ENCODE data around the gene IDH3B.
"Not testable (repeated sequence)": the region's sequence is repeated elsewhere in the genome, so short reads cannot be mapped to it uniquely, and the experiment has no call there.

IDH3B gene

GRCh38 chr20:2663887-2664719 lies at the start of gene IDH3B:
Gene IDH3B (minus strand): TSS chr20:2664216. CDS start chr20:2664188, 28 bp downstream.
- peak; percentile 76 for DNase-seq

GRCh38 chr20:2713285-2713684 lies 49.3 kb upstream of the IDH3B start:
- DNase-seq: no peak

DNA sequence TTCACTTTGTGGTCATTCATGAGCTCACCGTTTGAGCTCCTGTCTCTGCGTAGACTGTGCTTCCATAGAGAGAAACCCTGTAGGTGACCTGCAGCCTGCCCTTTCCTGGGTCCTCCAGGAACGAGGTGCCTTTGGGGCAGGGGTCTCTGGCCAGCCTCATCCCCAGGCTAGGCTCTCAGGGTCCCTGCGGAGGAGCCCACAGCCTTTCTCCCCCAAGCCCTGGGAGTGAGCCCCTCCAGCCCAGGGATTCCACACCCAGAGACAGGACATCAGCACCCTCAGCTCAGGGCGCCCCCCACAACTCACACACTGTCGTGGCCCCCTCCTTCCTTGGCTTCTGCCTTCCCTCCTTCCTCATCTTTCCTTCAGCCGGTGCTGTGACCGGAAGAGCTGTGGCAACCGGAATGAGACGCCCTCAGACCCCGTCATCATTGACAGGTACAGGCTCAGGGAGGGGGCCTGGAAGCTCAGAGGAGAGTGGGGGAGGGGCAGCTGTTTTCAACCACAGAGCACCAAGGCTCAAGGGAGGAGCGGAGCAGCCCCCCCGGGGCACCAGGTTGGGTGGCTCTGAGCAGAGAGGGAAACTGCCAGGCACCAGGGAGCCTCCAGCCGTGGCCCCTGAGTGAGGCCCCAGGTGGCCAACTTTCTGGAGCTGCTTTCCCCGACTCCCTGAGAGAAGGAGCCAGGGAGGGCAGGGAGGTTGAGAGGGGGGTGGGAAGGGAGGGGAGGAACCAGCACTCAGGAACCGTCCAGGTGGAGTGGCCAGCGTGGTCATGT lies 45.4 kb upstream of the IDH3B start:
- DNase-seq: no peak

DNA sequence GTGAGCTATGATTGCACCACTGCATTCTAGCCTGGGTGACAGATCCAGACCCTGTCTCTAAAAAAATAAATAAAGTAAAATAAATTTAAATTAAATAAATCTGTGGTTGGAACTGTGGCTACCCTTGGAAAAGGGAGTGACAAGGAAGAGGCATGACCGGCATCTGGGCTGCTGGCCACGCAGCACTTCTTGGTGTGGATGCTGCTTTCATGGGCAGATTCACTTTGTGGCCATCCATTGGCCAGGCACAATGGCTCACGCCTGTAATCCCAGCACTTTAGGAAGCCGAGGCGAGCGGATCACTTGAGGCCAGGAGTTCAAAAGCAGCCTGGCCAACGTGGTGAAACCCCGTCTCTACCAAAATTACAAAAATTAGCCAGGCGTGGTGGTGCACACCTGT lies 44.6 kb upstream of the IDH3B start:
- DNase-seq: no peak

- peak; percentile 81 for DNase-seq
These were observed 44.0 kb upstream of the IDH3B start for GRCh38 chr20:2708073-2708415.

- DNase-seq: no peak
These were observed 43.5 kb upstream of the IDH3B start for GRCh38 chr20:2707353-2708072.

DNA sequence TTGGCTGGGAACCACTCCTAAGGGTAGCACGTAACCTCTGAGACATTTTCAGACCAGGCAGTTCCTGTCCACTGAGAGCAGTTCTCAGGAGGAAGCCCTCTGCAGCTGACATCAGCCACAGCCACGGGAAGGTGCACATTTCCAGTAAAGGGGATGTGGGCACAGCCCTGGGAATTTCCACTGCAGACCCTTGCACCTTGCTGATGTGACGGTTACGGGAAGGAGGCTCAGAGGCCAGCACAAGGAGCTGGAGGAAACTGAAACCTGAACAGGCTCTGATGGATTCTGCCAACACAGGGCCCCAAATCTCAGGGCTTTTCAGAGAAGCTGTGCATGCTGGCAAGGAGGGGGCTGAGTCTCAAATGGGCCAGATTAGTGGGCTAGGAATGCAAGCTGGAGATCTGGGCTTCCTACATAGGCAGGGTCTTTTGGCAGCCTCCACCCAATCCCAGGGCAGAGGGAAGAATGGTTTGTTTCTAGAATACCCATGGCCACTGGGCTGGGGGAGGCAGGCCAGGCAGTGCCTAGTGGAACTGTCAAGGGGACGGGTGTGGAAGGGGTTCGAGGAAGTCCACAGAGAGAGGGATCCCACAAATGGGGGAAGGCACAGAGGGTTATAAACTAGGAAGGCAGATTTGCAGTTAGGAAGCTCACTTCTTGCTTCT lies 42.8 kb upstream of the IDH3B start:
- DNase-seq: no peak

DNA sequence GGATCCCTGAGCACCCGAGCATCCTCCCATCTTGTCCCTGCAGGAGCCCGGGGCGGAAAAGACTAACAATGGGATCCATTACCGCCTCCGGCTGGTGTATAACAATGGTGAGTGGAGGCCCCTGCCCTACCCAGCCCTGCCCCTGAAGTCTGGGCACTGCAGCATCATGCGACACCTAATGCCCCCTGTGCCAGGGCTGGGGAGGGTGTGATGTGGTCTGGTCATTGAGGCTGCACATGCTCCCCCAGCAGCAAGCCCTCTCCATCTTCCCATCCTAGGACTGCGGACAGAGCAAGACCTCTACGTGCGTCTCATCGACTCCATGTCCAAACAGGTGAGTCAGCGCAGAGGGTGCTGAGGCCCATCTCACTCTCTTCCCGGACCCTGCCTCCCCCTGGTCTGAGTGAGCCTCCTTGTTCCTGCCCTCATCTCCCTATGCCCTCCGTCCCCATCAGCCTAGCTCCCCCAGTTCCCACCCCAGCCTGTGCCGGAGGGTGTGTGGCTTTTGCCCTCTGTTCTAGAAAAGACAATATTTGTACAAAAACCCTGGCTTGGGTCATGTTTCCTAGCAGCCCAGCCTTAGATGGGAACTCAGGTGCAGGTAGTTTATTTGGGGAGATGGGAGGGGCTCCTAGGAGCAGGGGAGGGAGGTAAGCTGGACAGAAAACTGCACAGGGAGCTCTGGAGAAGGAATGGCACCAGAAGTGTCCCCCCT lies 42.1 kb upstream of the IDH3B start:
- DNase-seq: no peak

DNA sequence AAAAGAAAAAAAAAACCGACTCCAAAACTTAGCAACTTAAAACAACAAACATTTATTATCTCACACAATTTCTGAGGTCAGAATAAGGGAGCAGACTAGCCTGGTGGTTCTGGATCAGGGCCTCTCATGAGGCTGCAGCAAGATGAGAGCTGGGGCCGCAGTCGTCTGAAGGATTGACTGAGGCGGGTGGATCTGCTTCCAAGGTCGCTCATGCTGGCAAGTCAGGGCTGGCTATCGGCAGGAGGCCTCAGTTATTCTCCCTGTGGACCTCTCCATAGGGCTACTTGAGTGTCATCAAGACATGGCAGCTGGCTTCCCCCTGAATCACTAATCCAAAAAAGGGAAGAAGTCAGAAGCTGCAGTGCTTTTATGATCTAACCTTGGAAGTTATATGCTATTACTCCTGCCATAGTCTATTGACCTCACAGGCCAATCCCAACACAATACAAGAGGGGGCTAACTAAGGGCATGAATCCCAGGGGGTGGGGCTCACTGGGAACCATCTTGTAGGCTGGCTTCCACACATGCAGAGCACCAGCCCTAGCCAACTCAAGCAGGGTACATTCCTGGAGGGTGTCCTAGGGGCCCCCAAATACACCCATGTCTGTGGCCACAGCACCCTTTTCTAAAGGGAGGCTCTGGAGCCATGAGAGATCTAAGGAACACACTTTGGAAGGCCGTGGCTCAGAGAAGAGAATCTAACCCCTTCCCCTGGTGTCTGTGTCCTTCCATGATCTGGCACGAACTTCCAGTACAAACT lies 39.9 kb upstream of the IDH3B start:
- DNase-seq: no peak

- no peak for DNase-seq
These were observed 37.7 kb upstream of the IDH3B start for GRCh38 chr20:2701671-2702081.

GRCh38 chr20:2700913-2701620 lies 37.1 kb upstream of the IDH3B start:
- no peak for DNase-seq

DNA sequence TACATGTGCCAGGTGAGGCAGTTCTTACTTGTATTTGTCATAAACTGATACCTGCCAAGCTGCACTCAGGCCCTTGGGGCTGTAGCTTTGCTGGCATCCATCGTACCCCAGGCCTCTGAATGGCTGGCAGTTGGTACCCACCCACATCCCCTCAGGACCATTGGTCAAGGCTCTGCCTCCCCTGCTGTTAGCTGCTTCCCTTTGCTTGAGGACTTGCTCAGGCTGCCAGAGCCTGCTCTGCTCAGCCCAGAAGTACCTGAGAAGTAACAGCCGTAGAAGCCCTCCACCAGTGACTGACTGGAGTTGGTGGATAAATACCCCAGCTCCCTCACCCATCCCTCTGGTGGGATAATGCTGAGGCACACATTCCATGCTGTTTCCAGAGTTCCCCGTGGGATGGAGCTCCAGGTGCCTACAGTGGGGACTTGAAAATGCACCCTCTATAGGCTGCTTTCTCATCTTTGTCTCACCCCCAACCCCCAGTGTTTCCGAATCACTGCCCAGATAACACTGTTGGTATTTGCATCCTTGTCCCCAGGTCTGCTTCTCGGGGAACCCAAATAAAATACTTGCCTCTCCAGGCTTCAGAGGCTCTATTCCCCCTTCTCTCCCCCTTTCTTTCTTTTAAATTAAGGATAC lies 35.9 kb upstream of the IDH3B start:
- no peak for DNase-seq

- DNase-seq: no peak
These were observed 34.9 kb upstream of the IDH3B start for GRCh38 chr20:2698912-2699311.

DNA sequence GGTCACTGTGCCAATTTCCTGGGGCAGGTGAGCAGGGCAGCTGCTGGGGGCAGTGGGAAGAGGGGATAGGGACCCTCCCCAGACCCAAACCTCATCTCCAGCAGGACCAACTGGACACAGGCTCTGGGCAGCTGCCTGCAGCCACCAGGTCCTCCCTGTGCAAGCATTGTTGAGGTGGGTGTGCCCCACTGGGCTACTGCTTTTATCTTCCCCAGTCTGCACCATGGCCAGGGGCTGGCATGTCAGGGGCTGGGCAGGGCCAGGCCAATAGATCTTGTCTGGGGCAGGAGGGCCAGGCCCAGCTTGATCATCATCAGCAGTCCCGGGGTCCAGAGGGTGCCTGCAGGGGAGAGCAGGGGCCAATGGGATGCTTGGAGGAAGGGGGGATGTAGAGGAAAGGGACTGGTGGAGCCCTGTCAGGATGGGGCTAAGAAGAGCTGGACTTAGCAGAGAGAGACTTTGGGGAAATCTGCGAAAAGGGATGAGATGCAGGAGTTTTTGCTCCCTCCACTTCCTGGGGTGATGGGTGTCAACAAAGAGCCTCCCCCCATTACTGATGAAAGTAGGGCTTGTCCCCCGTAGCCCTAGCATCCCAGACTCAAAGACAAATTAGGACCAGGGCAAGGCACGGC lies 34.3 kb upstream of the IDH3B start:
- DNase-seq: no peak

- DNase-seq: no peak
These were observed 33.8 kb upstream of the IDH3B start for GRCh38 chr20:2697768-2698167.

DNA sequence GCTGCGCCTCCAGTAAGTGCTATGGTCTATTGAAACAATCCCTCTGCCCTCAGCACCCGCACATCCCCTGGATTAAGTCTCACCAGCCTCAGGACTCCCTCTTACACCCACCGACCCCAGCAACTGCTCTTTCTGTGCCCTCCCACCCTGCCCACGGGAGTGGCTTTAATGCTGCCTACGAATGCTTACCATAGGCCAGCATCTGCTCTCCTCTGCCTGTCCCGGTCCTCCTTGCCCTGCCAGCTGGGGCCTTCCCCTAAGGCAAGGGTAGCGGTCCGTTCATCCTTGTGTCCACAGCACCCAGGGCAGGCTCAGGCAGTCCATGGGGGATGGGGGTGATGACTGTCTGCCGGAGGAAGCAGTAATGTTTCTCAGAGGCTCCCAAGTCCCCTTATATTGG lies 32.6 kb upstream of the IDH3B start:
- no peak for DNase-seq

GRCh38 chr20:2695984-2696525 lies 32.0 kb upstream of the IDH3B start:
- not testable (repeated sequence) for DNase-seq

DNA sequence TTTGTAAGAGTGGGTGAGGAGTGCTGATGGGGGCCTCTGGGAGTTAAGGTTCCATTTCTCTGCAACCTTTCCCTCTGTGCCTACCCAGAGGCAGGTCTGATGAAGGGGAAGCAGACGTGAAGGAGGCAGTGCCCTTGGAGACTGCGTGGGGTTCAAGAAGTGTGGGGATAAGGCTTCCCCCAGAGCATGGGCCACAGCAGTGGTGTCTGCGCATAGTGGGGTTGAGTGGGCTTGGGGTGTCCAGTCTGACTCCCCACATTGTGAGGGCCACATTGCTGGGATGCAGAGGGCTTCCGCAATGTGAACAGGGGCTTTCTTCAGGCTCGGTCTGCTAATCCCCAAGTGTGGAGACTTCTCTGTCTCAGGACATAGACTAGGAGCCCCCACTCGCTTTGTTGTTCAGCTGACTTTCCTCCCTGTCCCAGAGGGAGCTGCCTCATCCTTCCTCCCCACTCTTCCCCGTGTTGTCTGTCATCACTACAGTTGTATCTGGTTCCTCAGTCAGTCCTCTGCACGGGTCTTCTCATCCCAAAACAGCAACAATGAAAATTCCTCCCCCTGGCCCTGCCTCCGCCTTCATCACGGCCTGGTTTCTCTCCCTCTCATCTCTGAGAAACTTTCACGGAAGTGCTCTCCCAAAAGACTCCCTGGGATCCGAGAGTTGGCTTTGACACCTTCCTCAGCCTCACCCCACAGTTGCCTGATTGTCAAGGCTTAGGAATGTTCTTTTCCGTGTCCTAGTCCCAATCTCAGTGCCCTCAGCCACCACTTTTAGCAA lies 31.4 kb upstream of the IDH3B start:
- DNase-seq: no peak

DNA sequence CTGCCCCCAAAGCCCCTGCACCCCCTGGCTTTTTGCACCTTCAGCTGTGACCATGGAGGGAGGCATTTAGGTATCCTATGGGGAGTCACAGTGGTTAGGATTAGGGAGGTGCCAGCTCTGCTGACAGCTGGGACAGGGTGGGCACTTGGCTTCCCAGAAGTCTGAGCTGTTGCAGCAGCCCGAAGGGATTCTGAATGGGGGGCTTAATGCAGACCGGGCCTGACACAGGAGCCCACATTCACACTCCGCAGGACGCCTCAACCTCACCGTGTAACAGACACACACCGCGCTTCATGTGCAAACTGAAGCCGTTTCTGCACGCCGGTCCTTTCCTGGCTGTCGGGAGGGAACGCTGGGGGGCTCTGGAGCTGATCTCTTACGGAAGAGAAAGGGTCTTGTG lies 30.5 kb upstream of the IDH3B start:
- no peak for DNase-seq

All from NCI-H187 treated with DMSO at 0.1 percent for 48 hours (cell line).